Activated naive CD8-positive, alpha-beta T cell treated with anti-CD3 and anti-CD28 coated beads, Interleukin-2, amount 50 U/mL, for 16 hours (primary cell): ENCODE measurements around the gene MACO1.
"Not testable (repeated sequence)": the region's sequence is repeated elsewhere in the genome, so short reads cannot be mapped to it uniquely, and the experiment has no call there.

Experiments
- DNase-seq: peaks from one replicate; pipeline ENCODE4 v3.0.0-alpha.2; 2020; ENCODE audit warnings: low read depth, low spot score

MACO1 gene

GRCh38 chr1:25486602-25487001 lies 55.9 kb downstream of the MACO1 start:
- DNase-seq = no peak

DNA sequence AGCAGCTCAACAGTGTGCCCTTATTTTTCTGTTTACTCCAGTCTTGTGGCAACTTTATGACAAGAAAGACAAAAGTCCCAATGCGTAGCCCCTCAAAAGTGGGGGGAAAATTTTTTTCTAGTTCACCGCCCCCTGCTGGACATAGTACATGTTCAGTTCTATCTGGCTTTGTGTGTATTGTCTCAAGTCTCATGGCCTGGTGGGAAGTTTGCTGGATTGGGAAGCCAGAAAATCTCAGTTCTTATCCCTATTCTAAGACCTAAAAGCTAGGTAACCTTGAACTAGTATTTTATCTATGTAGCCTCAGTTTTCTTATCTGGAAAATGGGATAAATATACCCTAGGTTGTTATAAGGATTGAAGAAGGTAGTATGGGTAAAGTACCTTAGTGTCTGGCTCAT lies 56.9 kb downstream of the MACO1 start:
- peak; percentile 10 for DNase-seq

GRCh38 chr1:25492323-25492722 lies 61.6 kb downstream of the MACO1 start:
- DNase-seq = no peak

- DNase-seq = no peak
These were observed 64.3 kb downstream of the MACO1 start for GRCh38 chr1:25494952-25495351.

GRCh38 chr1:25500694-25501093 lies 70.0 kb downstream of the MACO1 start:
- no peak for DNase-seq

DNA sequence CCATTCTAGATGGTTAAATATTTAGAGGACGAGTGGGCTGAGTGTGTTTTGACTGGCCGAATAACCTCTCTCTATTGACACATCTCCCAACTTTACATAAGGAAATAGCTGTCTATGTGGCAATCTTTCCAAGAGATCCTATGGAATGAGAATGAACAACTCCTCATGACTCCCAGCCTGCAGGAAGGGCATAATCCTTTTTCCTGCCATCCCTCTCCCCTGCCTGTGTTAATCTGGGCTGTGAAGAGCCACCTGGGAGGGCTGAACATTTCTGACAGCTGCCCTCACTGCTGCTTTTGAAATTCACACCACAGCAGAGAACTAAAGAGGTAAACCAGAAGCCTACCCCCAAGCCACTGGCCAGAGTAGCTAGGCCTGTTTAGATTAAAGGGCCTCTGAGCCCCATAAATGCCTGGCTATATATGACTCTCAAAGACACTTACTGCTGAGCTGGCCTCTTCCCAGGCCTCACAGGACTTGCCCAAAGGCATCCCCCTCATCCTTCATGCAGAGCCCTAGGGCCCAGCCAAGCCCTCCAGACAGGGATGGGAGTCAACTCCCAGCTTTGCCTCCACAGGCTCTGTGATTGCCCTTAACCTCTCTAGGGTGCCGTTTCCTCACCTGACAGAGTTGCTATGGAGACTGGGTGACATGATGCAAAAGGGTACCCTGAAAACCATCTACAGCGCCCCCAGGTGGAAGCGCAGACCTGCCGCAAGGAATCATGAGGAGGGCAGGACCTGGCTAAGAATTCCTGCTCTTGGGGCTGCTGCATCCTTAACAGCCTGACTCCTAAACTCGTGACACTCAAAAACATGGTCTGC lies 70.8 kb downstream of the MACO1 start:
- DNase-seq = no peak

- no peak for DNase-seq
These were observed 72.3 kb downstream of the MACO1 start for GRCh38 chr1:25502957-25503356.

GRCh38 chr1:25503551-25504426 lies 73.1 kb downstream of the MACO1 start:
- DNase-seq = peak; percentile 47

DNA sequence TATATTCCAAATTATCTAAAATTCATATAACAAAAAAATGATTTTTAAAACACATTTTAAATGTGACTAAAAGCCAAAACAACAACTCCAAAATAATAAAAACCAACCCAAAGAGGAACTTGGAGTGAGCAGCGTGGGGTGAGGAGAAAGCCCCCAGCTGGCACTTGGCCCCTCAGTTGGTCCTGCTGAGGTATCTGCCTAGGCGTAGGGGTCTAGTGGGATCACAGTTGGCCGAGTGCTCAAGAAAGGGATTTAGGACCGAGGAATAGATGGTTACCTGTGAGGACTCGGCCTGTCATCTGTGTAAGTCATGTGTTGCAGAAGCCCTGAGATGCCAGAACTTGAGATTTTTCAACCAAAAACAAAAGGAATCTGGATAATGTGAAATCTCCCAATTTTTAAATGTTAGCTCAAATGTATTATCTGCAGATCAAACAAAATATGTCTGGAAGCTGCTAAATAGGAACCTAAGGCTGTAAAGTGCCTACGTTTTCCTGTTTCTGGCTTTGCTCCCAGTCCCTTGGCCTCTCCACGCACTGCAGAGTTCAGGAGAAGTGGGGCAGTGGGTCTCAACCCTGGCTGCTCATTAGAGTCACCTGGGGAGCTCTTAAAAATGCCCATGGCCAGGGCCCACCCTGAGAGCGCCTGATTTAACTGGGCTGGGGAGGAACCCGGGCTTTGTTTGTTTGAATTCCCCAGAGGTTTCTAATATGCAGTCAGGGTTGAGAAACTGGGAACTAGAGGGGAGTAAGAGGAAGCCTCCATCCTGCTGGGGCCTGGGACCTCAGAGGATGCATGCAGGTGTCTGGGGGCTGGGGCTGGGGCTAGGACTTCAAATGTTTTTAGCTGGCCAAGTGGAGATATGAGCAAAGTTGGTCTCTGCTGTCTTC lies 74.3 kb downstream of the MACO1 start:
- no peak for DNase-seq

- DNase-seq = no peak
These were observed 75.1 kb downstream of the MACO1 start for GRCh38 chr1:25505656-25506385.

DNA sequence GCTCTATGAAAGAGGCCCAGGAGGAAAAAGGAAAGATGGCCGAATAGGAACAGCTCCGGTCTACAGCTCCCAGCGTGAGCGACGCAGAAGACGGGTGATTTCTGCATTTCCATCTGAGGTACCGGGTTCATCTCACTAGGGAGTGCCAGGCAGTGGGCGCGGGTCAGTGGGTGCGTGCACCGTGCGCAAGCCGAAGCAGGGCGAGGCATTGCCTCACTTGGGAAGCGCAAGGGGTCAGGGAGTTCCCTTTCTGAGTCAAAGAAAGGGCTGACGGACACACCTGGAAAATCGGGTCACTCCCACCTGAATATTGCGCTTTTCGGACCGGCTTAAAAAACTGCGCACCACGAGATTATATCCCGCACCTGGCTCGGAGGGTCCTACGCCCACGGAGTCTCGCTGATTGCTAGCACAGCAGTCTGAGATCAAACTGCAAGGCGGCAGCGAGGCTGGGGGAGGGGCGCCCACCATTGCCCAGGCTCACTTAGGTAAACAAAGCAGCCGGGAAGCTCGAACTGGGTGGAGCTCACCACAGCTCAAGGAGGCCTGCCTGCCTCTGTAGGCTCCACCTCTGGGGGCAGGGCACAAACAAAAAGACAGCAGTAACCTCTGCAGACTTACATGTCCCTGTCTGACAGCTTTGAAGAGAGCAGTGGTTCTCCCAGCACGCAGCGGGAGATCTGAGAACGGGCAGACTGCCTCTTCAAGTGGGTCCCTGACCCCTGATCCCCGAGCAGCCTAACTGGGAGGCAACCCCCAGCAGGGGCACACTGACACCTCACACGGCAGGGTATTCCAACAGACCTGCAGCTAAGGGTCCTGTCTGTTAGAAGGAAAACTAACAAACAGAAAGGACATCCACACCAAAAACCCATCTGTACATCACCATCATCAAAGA lies 76.1 kb downstream of the MACO1 start:
- DNase-seq = not testable (repeated sequence)

DNA sequence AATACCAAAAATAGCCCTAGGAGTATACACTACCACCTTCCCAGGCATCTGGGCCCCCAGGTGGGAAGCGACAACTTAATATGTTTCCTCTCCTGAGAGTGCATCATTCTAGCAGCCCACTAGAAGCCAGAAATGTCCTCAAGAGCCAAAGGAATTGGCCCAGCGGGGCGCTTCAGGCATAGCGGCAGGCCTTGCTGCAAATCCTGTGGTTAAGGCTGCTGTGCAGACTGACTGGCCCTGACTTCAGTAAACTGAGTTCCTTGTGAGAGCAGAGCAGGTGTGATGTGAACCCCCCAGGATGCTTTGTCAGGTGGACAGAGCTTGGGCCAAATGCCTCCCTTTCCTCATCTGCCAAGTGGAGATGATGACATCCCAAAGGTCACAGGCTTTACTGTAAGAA lies 83.0 kb downstream of the MACO1 start:
- no peak for DNase-seq

- DNase-seq = no peak
These were observed 84.3 kb downstream of the MACO1 start for GRCh38 chr1:25515033-25515432.

GRCh38 chr1:25516686-25517085 lies 86.0 kb downstream of the MACO1 start:
- DNase-seq = no peak

DNA sequence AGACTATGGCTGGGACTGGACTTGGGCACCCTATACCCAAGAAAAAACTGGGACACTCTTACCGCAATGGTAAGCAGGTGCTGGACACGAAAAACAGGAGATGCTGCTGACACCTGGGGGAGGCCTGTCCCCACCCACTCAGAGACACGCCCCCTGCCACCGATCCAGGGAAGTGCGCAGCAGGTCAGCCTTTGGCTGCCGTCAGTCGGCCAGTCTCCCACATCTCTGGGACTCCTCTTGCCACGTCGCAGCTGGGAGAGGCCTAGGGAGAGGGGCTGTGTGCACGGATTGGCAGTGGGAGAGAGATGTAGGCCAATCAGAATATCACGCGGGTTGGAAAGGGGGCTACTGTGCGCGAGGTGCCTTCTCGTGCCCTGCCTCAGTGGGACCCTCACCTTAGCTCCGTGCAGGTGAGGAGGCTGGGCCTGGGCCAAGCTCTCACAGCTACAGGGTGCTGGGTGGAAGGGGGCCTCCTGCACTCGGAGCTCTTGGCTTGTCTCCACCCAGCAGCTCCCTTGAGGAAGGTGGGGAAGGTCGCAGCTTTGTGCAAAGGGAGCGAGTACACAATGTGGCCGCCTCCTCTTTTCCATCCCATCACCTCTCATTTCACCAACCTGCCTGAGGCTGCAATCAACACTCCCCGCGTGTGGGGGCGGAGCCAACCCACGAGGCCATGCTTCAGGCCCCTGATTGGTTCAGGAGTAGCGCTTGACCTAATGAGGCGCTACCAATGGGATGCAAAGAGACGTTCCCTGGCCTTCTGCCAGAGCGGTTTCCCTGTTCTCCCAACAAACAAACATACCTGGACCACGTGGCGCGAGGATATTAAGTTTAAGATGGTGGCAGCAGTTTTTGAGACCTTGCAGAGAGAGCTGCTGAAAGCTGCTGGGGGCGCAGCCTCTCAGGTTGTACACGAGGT lies 87.0 kb downstream of the MACO1 start:
- no peak for DNase-seq

DNA sequence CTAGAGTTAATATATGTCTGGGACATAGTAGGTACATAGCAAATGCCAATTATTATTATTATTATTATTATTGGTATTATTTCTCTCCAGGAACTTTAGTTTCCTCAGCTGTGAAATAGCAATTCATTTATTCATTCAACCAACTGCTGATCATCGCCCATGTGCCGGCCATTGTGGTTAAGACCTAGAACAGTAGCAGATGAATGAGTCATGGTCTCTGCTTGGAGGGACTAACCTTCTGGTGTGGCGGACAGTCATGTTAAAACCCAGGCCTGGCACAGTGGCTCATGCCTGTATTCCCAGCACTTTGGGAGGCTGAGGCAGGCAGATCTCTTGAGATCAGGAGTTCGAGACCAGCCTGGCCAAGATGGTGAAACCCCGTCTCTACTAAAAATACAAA lies 88.9 kb downstream of the MACO1 start:
- no peak for DNase-seq

GRCh38 chr1:25520446-25521061 lies 89.9 kb downstream of the MACO1 start:
- peak; percentile 48 for DNase-seq

DNA sequence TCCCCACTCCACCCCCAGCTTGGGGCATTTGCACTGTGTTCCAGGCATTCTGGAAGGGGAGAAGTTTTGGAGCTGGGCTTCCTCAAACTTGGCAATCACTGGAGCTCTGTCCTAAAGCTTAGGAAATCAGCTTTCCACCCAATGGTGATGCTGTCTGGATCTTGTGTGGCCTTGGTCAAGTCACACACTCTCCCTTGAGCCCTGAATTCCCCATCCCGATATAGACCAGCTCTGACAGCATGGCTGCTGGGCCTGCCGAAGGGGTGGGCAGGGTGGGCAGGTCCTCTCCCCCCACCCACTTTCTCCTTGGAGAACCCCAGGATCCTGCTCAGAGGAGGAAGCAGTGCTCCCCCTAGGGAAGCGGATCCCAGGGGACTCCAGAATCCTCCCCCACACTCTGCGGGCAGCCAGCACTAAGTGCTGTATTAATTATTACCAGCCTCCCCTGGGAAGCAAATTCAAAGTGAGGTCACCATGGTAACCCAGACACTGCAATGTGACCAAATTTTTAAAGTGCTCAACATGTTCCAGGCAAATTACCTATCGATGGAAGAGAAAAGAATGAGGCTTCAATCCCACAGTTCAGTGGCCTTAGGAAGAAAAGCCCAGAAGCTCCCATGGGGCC lies 91.4 kb downstream of the MACO1 start:
- no peak for DNase-seq
